NB4 (cell line): ENCODE results near the gene P2RX7.

Experiments
- CTCF ChIP-seq: IDR thresholded peaks from one replicate; pipeline ENCODE4 v1.5.1; 2012; ENCODE audit warnings: low read depth, low read length
- MAX ChIP-seq: IDR thresholded peaks from 2 replicates; pipeline ENCODE4 v1.6.1; 2011; ENCODE audit warnings: low read depth, low read length
- MYC ChIP-seq: IDR thresholded peaks from 2 replicates; pipeline ENCODE4 v1.6.1; 2011; ENCODE audit warnings: low read depth, low read length
- POLR2A ChIP-seq: IDR thresholded peaks from 2 replicates; pipeline ENCODE4 v1.6.1; 2011; ENCODE audit warnings: mild to moderate bottlenecking; ENCODE audit not compliant: insufficient read length; ENCODE audit errors: extremely low read depth

- TF ChIP-seq CTCF (no peak), POLR2A (no peak), MAX (no peak), MYC (no peak)
These were observed 9.2 kb upstream of the P2RX7 start for GRCh38 chr12:121123488-121123887.
